ENCODE measurements around the gene SEC24C.
"Not testable (repeated sequence)": the region's sequence is repeated elsewhere in the genome, so short reads cannot be mapped to it uniquely, and the experiment has no call there.

The SEC24C gene

DNA sequence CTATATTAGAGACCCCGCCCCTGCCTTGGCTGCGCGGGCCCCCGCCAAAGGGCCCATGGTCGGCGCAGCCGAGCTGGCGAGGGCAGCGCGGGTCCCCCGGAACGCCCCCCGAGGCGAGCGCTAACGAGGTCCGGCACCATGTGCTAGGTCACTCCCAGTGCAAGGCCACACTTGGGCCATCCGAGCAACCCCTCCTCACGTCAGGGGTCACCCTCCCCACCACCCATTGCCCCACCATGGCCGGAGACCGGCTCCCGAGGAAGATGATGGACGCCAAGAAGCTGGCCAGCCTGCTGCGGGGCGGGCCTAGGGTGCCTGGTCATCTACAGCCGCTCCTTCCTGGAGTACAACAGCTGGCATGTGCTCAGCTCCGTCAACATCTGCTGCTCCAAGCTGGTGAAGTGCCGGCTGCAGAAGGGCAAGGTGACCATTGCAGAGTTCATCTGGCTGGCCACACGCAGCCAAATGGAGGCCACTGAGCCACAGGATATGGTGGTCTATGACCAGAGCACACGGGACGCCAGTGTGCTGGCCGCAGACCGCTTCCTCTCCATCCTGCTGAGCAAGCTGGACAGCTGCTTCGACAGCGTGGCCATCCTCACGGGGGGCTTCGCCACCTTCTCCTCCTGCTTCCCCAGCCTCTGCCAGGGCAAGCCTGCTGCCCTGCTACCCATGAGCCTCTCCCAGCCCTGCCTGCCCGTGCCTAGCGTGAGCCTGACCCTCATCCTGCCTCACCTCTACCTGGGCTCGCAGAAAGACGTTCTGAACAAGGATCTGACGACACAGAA is 12.4 kb upstream of the SEC24C start:
- DNase-seq (ENCODE audit: extremely low read depth, insufficient read length) = no peak
- H3K27me3 ChIP-seq (replicated peaks; ENCODE audit: control insufficient read depth, insufficient read depth, low read length) = no peaks in the 10 kb centered on the region
- peaks cover 8% of the 10 kb centered on the region for H3K36me3 ChIP-seq (ENCODE audit: control insufficient read depth, insufficient read depth, low read length)
- TF ChIP-seq, protein P1, sequence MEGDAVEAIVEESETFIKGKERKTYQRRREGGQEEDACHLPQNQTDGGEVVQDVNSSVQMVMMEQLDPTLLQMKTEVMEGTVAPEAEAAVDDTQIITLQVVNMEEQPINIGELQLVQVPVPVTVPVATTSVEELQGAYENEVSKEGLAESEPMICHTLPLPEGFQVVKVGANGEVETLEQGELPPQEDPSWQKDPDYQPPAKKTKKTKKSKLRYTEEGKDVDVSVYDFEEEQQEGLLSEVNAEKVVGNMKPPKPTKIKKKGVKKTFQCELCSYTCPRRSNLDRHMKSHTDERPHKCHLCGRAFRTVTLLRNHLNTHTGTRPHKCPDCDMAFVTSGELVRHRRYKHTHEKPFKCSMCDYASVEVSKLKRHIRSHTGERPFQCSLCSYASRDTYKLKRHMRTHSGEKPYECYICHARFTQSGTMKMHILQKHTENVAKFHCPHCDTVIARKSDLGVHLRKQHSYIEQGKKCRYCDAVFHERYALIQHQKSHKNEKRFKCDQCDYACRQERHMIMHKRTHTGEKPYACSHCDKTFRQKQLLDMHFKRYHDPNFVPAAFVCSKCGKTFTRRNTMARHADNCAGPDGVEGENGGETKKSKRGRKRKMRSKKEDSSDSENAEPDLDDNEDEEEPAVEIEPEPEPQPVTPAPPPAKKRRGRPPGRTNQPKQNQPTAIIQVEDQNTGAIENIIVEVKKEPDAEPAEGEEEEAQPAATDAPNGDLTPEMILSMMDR (IDR thresholded peaks at IDR 0.05; ENCODE audit: insufficient read depth, low read length, poor library complexity, severe bottlenecking) = no peak
- no peak overlapping the region for H3K4me3 ChIP-seq (replicated peaks; ENCODE audit: low read depth, low read length)

DNA sequence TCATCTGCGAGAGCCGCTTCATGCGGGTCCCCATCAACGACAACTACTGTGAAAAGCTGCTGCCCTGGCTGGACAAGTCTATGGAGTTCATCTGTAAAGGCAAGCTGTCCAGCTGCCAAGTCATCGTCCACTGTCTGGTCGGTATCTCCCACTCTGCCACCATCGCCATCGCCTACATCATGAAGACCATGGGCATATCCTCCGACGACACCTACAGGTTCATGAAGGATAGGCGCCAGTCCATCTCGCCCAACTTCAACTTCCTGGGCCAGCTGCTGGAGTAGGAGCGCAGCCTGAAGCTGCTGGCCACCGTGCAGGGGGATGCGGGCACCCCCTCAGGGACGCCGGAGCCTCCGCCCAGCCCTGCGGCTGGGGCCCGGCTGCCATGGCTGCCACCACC is 11.7 kb upstream of the SEC24C start:
- Histone ChIP-seq H3K27me3 (replicated peaks; ENCODE audit: control insufficient read depth, insufficient read depth, low read length) (no peaks in the 10 kb centered on the region), H3K4me3 (replicated peaks; ENCODE audit: low read depth, low read length) (no peak overlapping the region), H3K36me3 (ENCODE audit: control insufficient read depth, insufficient read depth, low read length) (peaks cover 8% of the 10 kb centered on the region)
- TF ChIP-seq, protein P1 (IDR thresholded peaks at IDR 0.05; ENCODE audit: insufficient read depth, low read length, poor library complexity, severe bottlenecking) = no peak
- DNase-seq (ENCODE audit: extremely low read depth, insufficient read length) = no peak

DNA sequence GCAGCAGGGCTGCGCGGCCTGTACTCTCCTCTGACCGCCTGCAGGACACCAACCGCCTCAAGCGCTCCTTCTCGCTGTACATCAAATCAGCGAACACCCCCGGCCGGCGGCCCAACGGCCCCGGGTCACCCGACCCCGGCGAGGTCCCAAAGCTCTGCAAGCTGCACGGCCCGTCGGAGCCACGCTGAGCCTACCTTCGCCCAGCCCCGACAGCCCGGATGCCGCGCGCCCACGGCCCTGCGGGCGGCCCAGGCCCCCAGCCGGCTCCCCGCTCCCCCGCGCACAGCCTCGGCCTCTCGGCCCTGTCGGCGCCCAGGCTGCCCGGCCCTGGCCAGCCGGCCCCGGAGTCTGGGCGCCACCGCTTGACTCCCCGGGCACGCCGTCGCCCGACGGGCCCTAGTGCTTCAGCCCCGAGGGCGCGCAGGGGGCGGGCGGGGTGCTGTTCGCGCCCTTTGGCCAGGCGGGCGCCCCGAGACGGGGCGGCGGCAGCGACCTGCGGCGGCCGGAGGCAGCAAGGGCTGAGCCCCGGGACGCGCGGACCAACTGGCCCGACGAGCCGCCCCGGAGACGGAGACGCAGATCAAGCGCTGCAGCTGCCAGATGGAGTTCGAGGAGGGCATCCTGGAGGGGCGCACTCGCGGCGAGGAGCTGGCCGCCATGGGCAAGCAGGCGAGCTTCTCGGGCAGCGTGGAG is 11.1 kb upstream of the SEC24C start:
- DNase-seq (ENCODE audit: extremely low read depth, insufficient read length) = no peak
- H3K36me3 ChIP-seq (ENCODE audit: control insufficient read depth, insufficient read depth, low read length) = peaks cover 8% of the 10 kb centered on the region
- TF ChIP-seq, protein P1 (IDR thresholded peaks at IDR 0.05; ENCODE audit: insufficient read depth, low read length, poor library complexity, severe bottlenecking) = no peak
- H3K27me3 ChIP-seq (replicated peaks; ENCODE audit: control insufficient read depth, insufficient read depth, low read length) = no peaks in the 10 kb centered on the region
- no peak overlapping the region for H3K4me3 ChIP-seq (replicated peaks; ENCODE audit: low read depth, low read length)

DNA sequence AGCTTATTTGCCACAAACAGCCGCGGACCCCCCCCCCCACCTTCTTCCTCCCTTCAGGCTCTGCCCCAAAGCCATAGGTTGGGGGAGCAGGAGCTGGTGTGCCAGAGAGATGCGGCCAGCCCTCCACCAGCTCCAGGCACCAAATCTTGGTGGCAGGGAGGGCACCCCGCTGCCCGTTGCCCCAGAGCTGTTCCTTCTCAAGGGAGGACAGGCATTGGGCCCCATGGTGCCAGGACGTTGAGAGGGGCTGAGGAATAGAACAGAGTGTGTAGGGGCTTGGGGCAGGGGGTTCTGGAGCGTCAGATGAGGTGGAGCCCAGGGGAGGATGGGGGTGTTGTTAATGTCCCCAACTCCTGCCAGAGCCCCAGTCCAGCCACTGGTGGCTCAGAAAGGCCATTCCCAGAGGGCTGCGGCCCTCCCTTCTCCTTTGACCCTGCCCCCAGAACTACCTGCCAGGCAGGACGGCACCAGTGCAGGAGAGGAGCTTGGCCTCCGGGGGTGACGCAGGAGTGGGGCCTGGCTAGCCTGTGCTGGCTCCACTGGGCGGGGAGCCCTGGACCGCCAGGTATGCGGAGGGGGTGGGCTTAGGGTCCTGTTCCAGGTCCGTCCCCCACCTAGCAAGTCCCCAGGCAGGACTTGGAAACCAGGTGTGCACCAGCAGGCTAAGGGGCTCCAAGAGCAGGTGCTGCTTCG is 10.0 kb upstream of the SEC24C start:
- no peak for DNase-seq (ENCODE audit: extremely low read depth, insufficient read length)
- no peak overlapping the region for H3K4me3 ChIP-seq (replicated peaks; ENCODE audit: low read depth, low read length)
- H3K27me3 ChIP-seq (replicated peaks; ENCODE audit: control insufficient read depth, insufficient read depth, low read length) = no peaks in the 10 kb centered on the region
- H3K36me3 ChIP-seq (ENCODE audit: control insufficient read depth, insufficient read depth, low read length) = peaks cover 8% of the 10 kb centered on the region
- TF ChIP-seq, protein P1 (IDR thresholded peaks at IDR 0.05; ENCODE audit: insufficient read depth, low read length, poor library complexity, severe bottlenecking) = no peak

DNA sequence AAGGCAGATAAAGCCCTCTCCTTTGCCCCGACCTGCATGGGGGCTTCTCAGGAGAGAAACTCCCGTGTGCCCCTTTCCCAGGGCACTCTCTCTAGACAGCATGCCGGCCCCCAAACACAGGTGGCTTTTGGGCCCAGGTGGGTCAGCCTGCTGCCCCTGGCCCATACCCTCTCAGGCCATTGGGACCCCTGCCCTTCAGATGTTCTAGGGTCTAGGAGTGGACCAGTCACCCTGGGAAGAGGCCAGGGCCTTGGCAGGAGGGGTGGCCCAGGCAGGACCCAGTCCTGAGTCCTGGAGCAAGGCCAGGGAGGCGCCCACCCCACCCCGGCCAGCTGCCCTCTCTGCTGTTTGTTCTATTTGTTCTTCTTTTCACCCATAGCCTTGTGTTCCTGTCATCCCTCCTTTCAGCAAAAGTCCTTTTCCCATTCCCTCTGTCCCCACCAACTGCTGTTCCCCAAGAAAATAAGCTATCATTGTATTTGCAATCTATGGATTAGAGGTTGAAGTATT is 9.3 kb upstream of the SEC24C start:
- DNase-seq (ENCODE audit: extremely low read depth, insufficient read length) = no peak
- peaks cover 8% of the 10 kb centered on the region for H3K36me3 ChIP-seq (ENCODE audit: control insufficient read depth, insufficient read depth, low read length)
- TF ChIP-seq, protein P1 (IDR thresholded peaks at IDR 0.05; ENCODE audit: insufficient read depth, low read length, poor library complexity, severe bottlenecking) = no peak
- H3K4me3 ChIP-seq (replicated peaks; ENCODE audit: low read depth, low read length) = no peak overlapping the region
- H3K27me3 ChIP-seq (replicated peaks; ENCODE audit: control insufficient read depth, insufficient read depth, low read length) = no peaks in the 10 kb centered on the region

DNA sequence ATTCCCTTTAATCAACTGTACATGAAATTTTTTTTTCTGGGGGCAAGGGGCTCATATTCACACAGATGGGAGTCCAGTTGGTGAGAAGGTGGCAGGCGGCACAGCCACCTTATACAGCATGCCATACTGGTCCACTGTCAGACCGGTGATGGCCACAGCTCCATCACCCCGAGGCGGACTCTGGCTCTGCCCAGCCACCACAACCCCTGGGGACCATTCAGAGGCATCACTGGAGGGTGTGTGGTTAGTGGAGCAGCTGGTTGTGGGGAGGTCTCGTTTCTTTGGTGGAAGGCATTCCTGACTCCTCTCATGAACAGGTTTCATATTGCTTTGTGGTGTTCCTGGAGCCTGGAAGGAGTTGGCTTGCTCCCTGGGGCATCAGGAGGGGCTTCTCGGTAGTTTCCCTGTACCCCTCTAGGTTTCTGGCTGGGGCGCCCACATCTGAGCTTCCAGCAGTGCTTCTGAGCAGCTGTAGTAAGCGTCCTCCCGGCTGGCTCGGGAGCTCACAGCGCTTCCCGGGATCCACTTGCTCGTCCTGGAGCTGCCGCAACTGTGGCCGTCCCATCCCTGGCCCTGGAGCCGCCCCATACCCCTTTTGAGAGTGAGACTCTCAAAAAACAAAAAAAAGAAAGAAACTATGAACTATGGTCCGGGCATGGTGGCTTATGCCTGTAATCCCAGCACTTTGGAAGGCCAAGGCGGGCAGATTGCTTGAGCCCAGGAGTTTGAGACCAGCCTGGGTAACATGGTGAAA is 3.5 kb upstream of the SEC24C start:
- not testable (repeated sequence) for H3K27me3 ChIP-seq (replicated peaks; ENCODE audit: control insufficient read depth, insufficient read depth, low read length); DNase-seq (ENCODE audit: extremely low read depth, insufficient read length); H3K4me3 ChIP-seq (replicated peaks; ENCODE audit: low read depth, low read length); H3K36me3 ChIP-seq (ENCODE audit: control insufficient read depth, insufficient read depth, low read length)

Data from GM06990 (cell line).